ENCODE results near the gene USP38. TPM values are rescaled to one million over a fixed set of nuclear protein-coding genes. Genes with fewer than 3 reads are reported as not detected.
"Not testable (repeated sequence)": the region's sequence is repeated elsewhere in the genome, so short reads cannot be mapped to it uniquely, and the experiment has no call there.

USP38 gene
- total RNA-seq, 1 donor from 2014 or later: 27.6 TPM

GRCh38 chr4:143215873-143216272, 31.2 kb downstream of the USP38 start:
- DNase-seq: no peak

GRCh38 chr4:143224255-143224654, 39.5 kb downstream of the USP38 start:
- no peak for DNase-seq

GRCh38 chr4:143225167-143225566, 40.5 kb downstream of the USP38 start:
- DNase-seq: no peak

- no peak for DNase-seq
These were observed 46.0 kb downstream of the USP38 start for GRCh38 chr4:143230683-143231082.

- no peak for DNase-seq
These were observed 47.6 kb downstream of the USP38 start for GRCh38 chr4:143232277-143232676.

- DNase-seq: no peak
These were observed 49.4 kb downstream of the USP38 start for GRCh38 chr4:143234153-143234552.

- DNase-seq: not testable (repeated sequence)
These were observed 52.5 kb downstream of the USP38 start for GRCh38 chr4:143237195-143237594.

- DNase-seq: no peak
These were observed 56.4 kb downstream of the USP38 start for GRCh38 chr4:143240939-143241679.

GRCh38 chr4:143241892-143242291, 57.2 kb downstream of the USP38 start:
- DNase-seq: no peak

GRCh38 chr4:143243041-143243440, 58.3 kb downstream of the USP38 start:
- DNase-seq: no peak

GRCh38 chr4:143246977-143247376, 62.3 kb downstream of the USP38 start:
- no peak for DNase-seq

- no peak for DNase-seq
These were observed 63.1 kb downstream of the USP38 start for GRCh38 chr4:143247866-143248265.

GRCh38 chr4:143248827-143249226, 64.1 kb downstream of the USP38 start:
- no peak for DNase-seq

- DNase-seq: no peak
These were observed 65.9 kb downstream of the USP38 start for GRCh38 chr4:143250617-143251016.

GRCh38 chr4:143251348-143251747, 66.6 kb downstream of the USP38 start:
- no peak for DNase-seq

GRCh38 chr4:143251779-143252178, 67.1 kb downstream of the USP38 start:
- no peak for DNase-seq

- no peak for DNase-seq
These were observed 67.8 kb downstream of the USP38 start for GRCh38 chr4:143252478-143252877.

GRCh38 chr4:143253166-143253565, 68.4 kb downstream of the USP38 start:
- DNase-seq: no peak

GRCh38 chr4:143254491-143255226, 69.9 kb downstream of the USP38 start:
- no peak for DNase-seq

GRCh38 chr4:143256456-143256855, 71.7 kb downstream of the USP38 start:
- DNase-seq: no peak

GRCh38 chr4:143257356-143257755, 72.6 kb downstream of the USP38 start:
- no peak for DNase-seq

- no peak for DNase-seq
These were observed 76.0 kb downstream of the USP38 start for GRCh38 chr4:143260750-143261149.

- no peak for DNase-seq
These were observed 78.1 kb downstream of the USP38 start for GRCh38 chr4:143262838-143263237.

- not testable (repeated sequence) for DNase-seq
These were observed 83.0 kb downstream of the USP38 start for GRCh38 chr4:143267690-143268089.

Measured in occipital lobe (tissue), 2 donors.